AG08395 (cell line): Measurements from ENCODE around the gene KRTAP10-8.
"Not testable (repeated sequence)": the region's sequence is repeated elsewhere in the genome, so short reads cannot be mapped to it uniquely, and the experiment has no call there.

Source experiments
- DNase-seq: peaks from one replicate; pipeline ENCODE4 v3.0.0; 2012; ENCODE audit warnings: mixed read lengths, low spot score

Gene KRTAP10-8

GRCh38 chr21:44579056-44579832 is 32.6 kb upstream of the KRTAP10-8 start:
- no peak for DNase-seq

GRCh38 chr21:44579833-44580144 is 32.1 kb upstream of the KRTAP10-8 start:
- no peak for DNase-seq

- DNase-seq = not testable (repeated sequence)
Measured at GRCh38 chr21:44580231-44580821, 31.6 kb upstream of the KRTAP10-8 start, which contains the start of gene KRTAP10-5. KRTAP10-5 (minus strand) TSS chr21:44580604; CDS start chr21:44580578, 26 bp downstream.

- DNase-seq = no peak
Measured at GRCh38 chr21:44581158-44581557, 30.7 kb upstream of the KRTAP10-8 start.

- no peak for DNase-seq
Measured at GRCh38 chr21:44582055-44582454, 29.8 kb upstream of the KRTAP10-8 start.

- no peak for DNase-seq
Measured at GRCh38 chr21:44583089-44583799, 28.6 kb upstream of the KRTAP10-8 start.

GRCh38 chr21:44583800-44584147 is 28.1 kb upstream of the KRTAP10-8 start:
- no peak for DNase-seq

GRCh38 chr21:44585892-44586291 is 26.0 kb upstream of the KRTAP10-8 start:
- DNase-seq = no peak

GRCh38 chr21:44589094-44589493 is 22.8 kb upstream of the KRTAP10-8 start:
- DNase-seq = no peak

GRCh38 chr21:44589586-44590305 is 22.1 kb upstream of the KRTAP10-8 start:
- no peak for DNase-seq

GRCh38 chr21:44590311-44590721 is 21.6 kb upstream of the KRTAP10-8 start:
- DNase-seq = no peak

GRCh38 chr21:44590897-44591800 is 20.7 kb upstream of the KRTAP10-8 start:
- DNase-seq = not testable (repeated sequence)

- not testable (repeated sequence) for DNase-seq
Measured at GRCh38 chr21:44591801-44592130, 20.1 kb upstream of the KRTAP10-8 start.

- no peak for DNase-seq
Measured at GRCh38 chr21:44592446-44593311, 19.2 kb upstream of the KRTAP10-8 start, which contains the start of gene KRTAP10-6. KRTAP10-6 (minus strand) TSS chr21:44592505; CDS start chr21:44592484, 21 bp downstream.

GRCh38 chr21:44593598-44594405 is 18.1 kb upstream of the KRTAP10-8 start:
- DNase-seq = no peak

- no peak for DNase-seq
Measured at GRCh38 chr21:44594406-44594916, 17.4 kb upstream of the KRTAP10-8 start.

- DNase-seq = no peak
Measured at GRCh38 chr21:44595524-44595923, 16.4 kb upstream of the KRTAP10-8 start.

- DNase-seq = no peak
Measured at GRCh38 chr21:44596068-44596725, 15.7 kb upstream of the KRTAP10-8 start.

GRCh38 chr21:44598061-44598460 is 13.8 kb upstream of the KRTAP10-8 start:
- no peak for DNase-seq
